Measurements from ENCODE around the gene KLKB1. TPM values are rescaled to one million over a fixed set of nuclear protein-coding genes. Genes with fewer than 3 reads are reported as not detected.

KLKB1 gene
- total RNA-seq, 4 donors from 2014 or later: 0.98 to 3.7 (median 1.3) TPM

GRCh38 chr4:186296481-186296880, 69.2 kb downstream of the KLKB1 start:
- H3K27me3 ChIP-seq: peaks cover 0 to 19% of the 10 kb centered on the region in 2 donors
- H3K36me3 ChIP-seq: no peaks in the 10 kb centered on the region
- no peak overlapping the region for H3K4me3 ChIP-seq
- no peaks in the 10 kb centered on the region for H3K9me3 ChIP-seq
- no peak overlapping the region for H3K27ac ChIP-seq
- no peak for DNase-seq (ENCODE audit: low spot score in 2 of 2)
- no peak for TF ChIP-seq POLR2A (IDR thresholded peaks at IDR 0.05)
- TF ChIP-seq EP300 (IDR thresholded peaks at IDR 0.05): no peak
- TF ChIP-seq CTCF (IDR thresholded peaks at IDR 0.05): no peak
- WGBS, 2 donors: 51 to 52% methylated on average over 4 of the region's 4 CpGs
- H3K4me1 ChIP-seq: no peaks in the 10 kb centered on the region

- Histone ChIP-seq H3K4me3 (no peak overlapping the region), H3K36me3 (no peaks in the 10 kb centered on the region), H3K27me3 (peaks cover 0 to 19% of the 10 kb centered on the region in 2 donors), H3K9me3 (no peaks in the 10 kb centered on the region), H3K27ac (no peak overlapping the region), H3K4me1 (no peaks in the 10 kb centered on the region)
- TF ChIP-seq CTCF (IDR thresholded peaks at IDR 0.05) (peak; percentile 39 to 64 (median 60)), EP300 (IDR thresholded peaks at IDR 0.05) (no peak)
- 45 to 51% methylated on average over 21 of the region's 21 CpGs for WGBS, 2 donors
- DNase-seq (ENCODE audit: low spot score in 2 of 2): no peak
Measured at GRCh38 chr4:186297013-186297645, 69.8 kb downstream of the KLKB1 start.

GRCh38 chr4:186298031-186298647, 70.8 kb downstream of the KLKB1 start:
- 25 to 46% methylated on average over 39 of the region's 39 CpGs for WGBS, 2 donors
- H3K4me1 ChIP-seq: no peaks in the 10 kb centered on the region
- no peaks in the 10 kb centered on the region for H3K9me3 ChIP-seq
- TF ChIP-seq EP300 (IDR thresholded peaks at IDR 0.05) (no peak), CTCF (IDR thresholded peaks at IDR 0.05) (no peak), POLR2A (IDR thresholded peaks at IDR 0.05) (no peak)
- H3K27ac ChIP-seq: no peak overlapping the region
- H3K36me3 ChIP-seq: no peaks in the 10 kb centered on the region
- peaks cover 0 to 19% of the 10 kb centered on the region in 2 donors for H3K27me3 ChIP-seq
- no peak overlapping the region for H3K4me3 ChIP-seq
- no peak for DNase-seq (ENCODE audit: low spot score in 2 of 2)

GRCh38 chr4:186299291-186299690, 72.0 kb downstream of the KLKB1 start:
- no peak for DNase-seq (ENCODE audit: low spot score in 2 of 2)
- no peak overlapping the region for H3K4me3 ChIP-seq
- H3K9me3 ChIP-seq: no peaks in the 10 kb centered on the region
- peaks cover 0 to 19% of the 10 kb centered on the region in 2 donors for H3K27me3 ChIP-seq
- no peak for TF ChIP-seq POLR2A (IDR thresholded peaks at IDR 0.05)
- no peak overlapping the region for H3K27ac ChIP-seq
- H3K4me1 ChIP-seq: no peaks in the 10 kb centered on the region
- H3K36me3 ChIP-seq: no peaks in the 10 kb centered on the region
- WGBS, 2 donors: 83 to 84% methylated on average over 5 of the region's 5 CpGs

GRCh38 chr4:186300659-186301390, 73.5 kb downstream of the KLKB1 start:
- 83 to 86% methylated on average over 6 of the region's 6 CpGs for WGBS, 2 donors
- peaks cover 0 to 27% of the 10 kb centered on the region in 2 donors for H3K27me3 ChIP-seq
- no peak for TF ChIP-seq EP300 (IDR thresholded peaks at IDR 0.05)
- no peak for TF ChIP-seq POLR2A (IDR thresholded peaks at IDR 0.05)
- no peak for TF ChIP-seq CTCF (IDR thresholded peaks at IDR 0.05)
- H3K4me3 ChIP-seq: no peak overlapping the region
- no peak overlapping the region for H3K27ac ChIP-seq
- peaks cover 0 to 12% (median 0%) of the 10 kb centered on the region in 4 donors for H3K4me1 ChIP-seq
- DNase-seq (ENCODE audit: low spot score in 2 of 2): no peak
- no peaks in the 10 kb centered on the region for H3K36me3 ChIP-seq
- no peaks in the 10 kb centered on the region for H3K9me3 ChIP-seq

All from tibial nerve (tissue), 4 donors.